Measurements from ENCODE around the gene CALML5.

The CALML5 gene

DNA sequence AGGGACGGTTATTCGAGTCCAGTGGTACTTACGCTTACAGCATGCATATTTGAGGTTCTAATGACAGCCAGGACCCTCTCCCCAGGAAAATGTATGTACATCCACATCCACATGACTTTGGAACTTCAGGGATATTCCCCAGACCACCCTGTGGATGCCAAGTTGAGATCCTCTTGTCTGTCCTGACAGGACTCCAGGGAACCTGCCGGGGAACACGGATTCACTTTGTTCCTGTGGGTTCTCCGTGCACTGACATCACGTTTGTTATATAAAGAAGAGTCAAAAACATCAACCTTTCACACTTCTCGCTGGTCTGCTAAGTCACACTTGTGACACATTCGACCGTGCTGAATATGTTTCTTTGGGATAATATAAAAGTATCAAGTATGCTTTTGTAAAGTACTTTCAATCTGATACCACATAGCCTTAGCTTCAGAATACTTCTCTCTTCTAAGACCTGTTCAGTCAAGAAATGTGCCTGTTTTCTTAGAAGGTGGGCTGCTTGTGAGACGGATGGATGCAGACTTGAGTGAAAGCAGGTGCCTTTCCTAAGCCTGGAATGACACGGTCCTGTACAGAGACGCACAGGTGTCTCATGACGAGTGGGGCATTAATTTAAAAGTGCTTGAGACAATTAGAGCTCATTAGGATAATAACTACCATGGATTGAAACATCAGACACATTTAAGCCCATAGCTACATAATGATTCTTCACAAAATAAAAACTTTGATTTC lies 38.7 kb downstream of the CALML5 start:
- no peak for DNase-seq

DNA sequence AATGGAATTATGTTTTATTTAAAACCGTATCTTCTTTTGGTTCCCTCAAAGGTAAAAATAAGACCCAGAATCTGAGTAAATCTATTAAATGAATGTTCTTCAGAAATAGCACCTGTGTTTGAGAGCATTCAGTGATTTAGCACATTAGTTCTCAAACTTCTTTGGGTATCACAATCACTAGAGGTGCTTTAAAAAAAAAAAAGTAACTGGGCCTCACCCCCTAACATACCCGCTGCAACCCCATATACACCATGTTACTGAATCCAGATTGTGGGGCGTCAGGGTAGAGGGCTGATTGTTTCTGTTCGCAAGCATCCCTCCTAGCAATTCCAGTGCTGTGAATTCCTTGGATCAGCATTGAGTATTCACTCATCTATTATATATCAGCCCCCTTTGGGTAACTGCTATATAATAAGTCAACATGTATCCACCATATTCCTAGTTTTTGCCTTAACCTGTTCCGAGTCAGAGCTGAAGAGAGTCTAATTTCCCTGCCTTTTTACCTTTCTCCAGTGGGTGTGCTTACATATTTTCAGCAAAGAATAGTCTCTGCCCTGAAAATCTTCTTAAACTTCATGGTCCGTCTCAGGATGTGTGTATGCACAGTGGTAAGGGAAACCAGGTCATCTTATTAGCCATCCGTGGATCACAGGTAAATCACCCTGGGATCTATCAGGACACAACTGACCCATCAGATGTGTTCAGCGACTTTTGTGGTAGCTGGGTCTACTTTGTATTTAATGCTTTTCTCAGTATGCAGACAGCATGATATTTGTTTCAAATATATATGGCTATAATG lies 40.2 kb downstream of the CALML5 start:
- DNase-seq, result no peak

GRCh38 chr10:5458425-5458824 lies 40.9 kb downstream of the CALML5 start:
- no peak for DNase-seq

DNA sequence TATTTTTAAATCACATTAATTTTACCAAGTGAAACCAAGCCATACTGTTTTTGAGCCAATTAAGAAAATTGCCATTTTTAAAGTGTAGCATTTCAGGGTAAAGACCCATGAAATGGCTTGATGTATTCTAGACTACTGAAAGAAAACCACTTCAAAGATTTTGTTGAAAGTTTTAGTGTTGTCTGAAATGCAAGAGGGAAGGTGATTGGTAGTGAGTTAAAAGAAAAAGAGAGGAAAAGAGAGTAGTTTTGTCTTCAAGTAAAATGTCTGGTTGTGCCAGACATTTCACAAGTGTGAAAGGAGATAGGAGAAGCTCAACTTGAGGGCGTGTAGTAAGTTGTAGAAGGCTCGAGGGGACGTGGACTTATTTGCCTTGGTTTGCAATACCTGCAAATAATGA lies 41.6 kb downstream of the CALML5 start:
- DNase-seq, result no peak

GRCh38 chr10:5456563-5456962 lies 42.8 kb downstream of the CALML5 start:
- no peak for DNase-seq

- DNase-seq, result no peak
These were observed 45.5 kb downstream of the CALML5 start for GRCh38 chr10:5453749-5454489.

DNA sequence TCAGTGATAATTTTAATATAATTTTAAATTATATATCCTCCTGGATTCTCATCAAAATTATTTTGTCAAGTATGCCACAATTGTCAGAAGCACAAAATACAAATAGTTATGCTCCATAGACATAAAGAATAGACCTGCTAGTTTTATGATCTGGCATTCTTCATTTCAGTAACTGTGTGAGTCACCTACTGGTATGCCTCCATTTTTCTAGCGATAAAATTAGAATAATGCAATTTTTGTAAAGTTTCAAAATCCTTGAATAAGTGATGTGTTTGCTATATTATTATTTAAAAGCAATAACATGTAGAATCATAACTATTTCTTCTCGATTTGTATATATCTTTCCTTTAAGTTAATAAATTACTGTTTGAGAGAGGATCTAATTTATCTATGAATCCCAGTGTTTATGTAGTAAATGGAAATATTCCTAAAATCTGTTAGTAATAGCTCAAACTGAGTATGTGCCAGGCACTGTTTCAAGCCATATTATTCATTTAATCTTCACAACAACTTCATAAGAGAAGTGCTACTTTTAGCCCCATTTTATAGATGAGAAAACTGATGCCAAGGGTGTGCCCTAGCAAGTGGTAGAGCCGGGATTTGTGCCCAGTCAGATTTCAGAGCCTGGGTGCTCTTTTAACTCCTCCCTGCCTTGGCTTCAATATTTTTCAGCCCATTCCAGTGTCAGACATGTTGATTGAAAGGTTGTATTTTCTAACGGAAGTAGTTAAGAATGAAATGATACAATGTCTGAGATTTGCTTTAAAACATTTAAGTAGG lies 48.6 kb downstream of the CALML5 start:
- DNase-seq, result no peak

DNA sequence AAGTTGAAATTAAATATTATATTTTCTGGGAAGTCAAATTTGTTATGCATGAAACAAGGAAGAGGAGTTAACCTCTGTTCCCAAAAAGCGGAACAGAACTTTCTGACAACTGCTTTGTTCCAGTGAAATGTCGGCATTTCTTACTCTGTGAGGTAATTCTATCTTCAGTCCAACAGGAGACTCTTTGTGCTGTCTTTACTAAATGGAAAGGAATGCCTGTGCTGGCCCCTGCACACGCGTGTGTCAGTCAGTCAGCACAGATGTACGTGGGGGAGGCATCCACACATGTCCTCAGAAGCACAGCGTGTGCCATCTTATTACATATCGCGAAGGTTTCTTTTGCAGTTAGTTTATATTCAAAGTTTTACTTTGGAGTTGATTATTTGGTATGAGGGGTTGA lies 49.5 kb downstream of the CALML5 start:
- DNase-seq, result no peak

DNA sequence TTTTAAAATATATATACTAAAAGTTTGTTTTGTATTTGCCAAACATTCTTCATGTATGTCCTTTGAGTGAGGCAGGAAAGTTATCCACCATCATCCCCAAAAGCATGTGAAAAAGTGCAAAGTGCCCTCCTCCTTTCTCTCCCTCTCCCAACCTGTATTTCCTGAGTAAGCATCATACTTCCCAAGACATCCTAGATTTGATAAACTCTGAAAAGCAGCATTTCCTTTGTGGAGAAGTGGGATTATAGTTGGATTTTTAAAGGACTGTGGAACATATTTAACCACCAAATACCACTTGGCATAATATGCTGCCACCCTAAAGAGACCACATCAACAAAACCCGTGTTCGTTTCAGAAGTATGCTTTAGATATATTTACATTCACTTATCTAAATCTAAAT lies 50.1 kb downstream of the CALML5 start:
- no peak for DNase-seq

Measured in SHP77 (cell line).